ENCODE measurements around the gene USP35. TPM values are rescaled to one million over a fixed set of nuclear protein-coding genes. Genes with fewer than 3 reads are reported as not detected.

The USP35 gene
- total RNA-seq, 6 donors from 2014 or later = 5.8 to 37.7 (median 8.0) TPM

- Histone ChIP-seq H3K27me3 (no peaks in the 10 kb centered on the region), H3K4me1 (peaks cover under 1 to 3% (median 1%) of the 10 kb centered on the region in 4 donors), H3K4me3 (no peak overlapping the region), H3K36me3 (peaks cover 0 to 2% (median 0%) of the 10 kb centered on the region in 4 donors), H3K27ac (no peak overlapping the region), H3K9me3 (no peaks in the 10 kb centered on the region)
- 92 to 100% methylated on average over 1 of the region's 1 CpG for WGBS, 2 donors
- DNase-seq (no peak), ATAC-seq (ENCODE audit: low FRiP score in 2 of 2) (no peak)
- no peak for TF ChIP-seq EP300 (IDR thresholded peaks at IDR 0.05)
- TF ChIP-seq CTCF (IDR thresholded peaks at IDR 0.05) = no peak
- no peak for TF ChIP-seq POLR2AphosphoS5 (IDR thresholded peaks at IDR 0.05)
- no peak for TF ChIP-seq POLR2A (IDR thresholded peaks at IDR 0.05)
Measured at GRCh38 chr11:78145511-78146025, 43.2 kb upstream of the USP35 start.

GRCh38 chr11:78147807-78148206 lies 40.9 kb upstream of the USP35 start:
- no peak for ATAC-seq (ENCODE audit: low FRiP score in 2 of 2)
- H3K4me3 ChIP-seq = no peak overlapping the region
- no peak overlapping the region for H3K27ac ChIP-seq
- no peaks in the 10 kb centered on the region for H3K36me3 ChIP-seq
- no peaks in the 10 kb centered on the region for H3K9me3 ChIP-seq
- WGBS, 2 donors = 89 to 98% methylated on average over 2 of the region's 2 CpGs
- no peaks in the 10 kb centered on the region for H3K27me3 ChIP-seq
- no peak for TF ChIP-seq POLR2A (IDR thresholded peaks at IDR 0.05)
- no peak for TF ChIP-seq POLR2AphosphoS5 (IDR thresholded peaks at IDR 0.05)
- TF ChIP-seq CTCF (IDR thresholded peaks at IDR 0.05) = no peak
- no peak for TF ChIP-seq EP300 (IDR thresholded peaks at IDR 0.05)
- DNase-seq = no peak
- no peaks in the 10 kb centered on the region for H3K4me1 ChIP-seq

DNA sequence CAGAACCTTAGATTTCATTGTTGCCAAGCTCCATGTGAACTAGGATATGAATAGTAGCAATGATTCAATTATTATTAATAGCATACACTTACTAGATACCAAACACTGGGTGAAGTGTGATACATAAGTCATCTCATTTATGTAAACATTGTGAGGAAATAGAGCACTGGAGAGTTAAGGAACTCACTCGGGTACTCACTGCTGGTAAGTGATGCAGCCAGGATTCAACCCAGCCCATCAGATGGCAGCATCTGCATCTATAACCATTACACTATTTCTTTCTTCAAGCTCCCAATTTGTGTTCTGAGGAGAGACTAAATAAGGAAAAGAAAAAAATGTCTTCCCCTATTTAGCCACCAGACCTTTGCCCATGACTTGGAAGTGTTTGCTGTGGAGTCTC lies 39.1 kb upstream of the USP35 start:
- DNase-seq = no peak
- WGBS, 2 donors = 21 to 23% methylated on average over 1 of the region's 1 CpG

GRCh38 chr11:78150346-78150745 lies 38.4 kb upstream of the USP35 start:
- no peak for ATAC-seq (ENCODE audit: low FRiP score in 2 of 2)
- 95 to 98% methylated on average over 4 of the region's 4 CpGs for WGBS, 2 donors

More for the DNA sequence above, 39.1 kb upstream of the USP35 start:
- ATAC-seq (ENCODE audit: low FRiP score in 2 of 2) = peak in 1 of 2 donors; percentile 58
- Histone ChIP-seq H3K36me3 (no peaks in the 10 kb centered on the region), H3K9me3 (no peaks in the 10 kb centered on the region), H3K4me1 (no peaks in the 10 kb centered on the region), H3K4me3 (no peak overlapping the region), H3K27me3 (no peaks in the 10 kb centered on the region), H3K27ac (no peak overlapping the region)
- TF ChIP-seq POLR2A (IDR thresholded peaks at IDR 0.05) (no peak), EP300 (IDR thresholded peaks at IDR 0.05) (no peak), POLR2AphosphoS5 (IDR thresholded peaks at IDR 0.05) (no peak), CTCF (IDR thresholded peaks at IDR 0.05) (peak in 2 of 6 experiments; percentile 9 to 15)

More at GRCh38 chr11:78150346-78150745, 38.4 kb upstream of the USP35 start:
- no peaks in the 10 kb centered on the region for H3K27me3 ChIP-seq
- H3K4me1 ChIP-seq = no peaks in the 10 kb centered on the region
- no peak for DNase-seq
- no peaks in the 10 kb centered on the region for H3K36me3 ChIP-seq
- no peak for TF ChIP-seq POLR2AphosphoS5 (IDR thresholded peaks at IDR 0.05)
- no peak for TF ChIP-seq EP300 (IDR thresholded peaks at IDR 0.05)
- no peak for TF ChIP-seq CTCF (IDR thresholded peaks at IDR 0.05)
- TF ChIP-seq POLR2A (IDR thresholded peaks at IDR 0.05) = no peak
- no peaks in the 10 kb centered on the region for H3K9me3 ChIP-seq
- H3K4me3 ChIP-seq = no peak overlapping the region
- H3K27ac ChIP-seq = no peak overlapping the region

Measured in upper lobe of left lung (tissue), 6 donors.